Transverse colon (tissue), 4 donors: Measurements from ENCODE around the gene PSAP. TPM values are rescaled to one million over a fixed set of nuclear protein-coding genes. Genes with fewer than 3 reads are reported as not detected.
"Not testable (repeated sequence)": the region's sequence is repeated elsewhere in the genome, so short reads cannot be mapped to it uniquely, and the experiment has no call there.

Source experiments
- DNase-seq: peaks from one replicate; pipeline ENCODE4 v3.0.0-alpha.2; 2019
- H3K27ac ChIP-seq, 4 donors: fragments of 200-600 bp; sonication (generic); 2 replicates each; pipeline ENCODE4 v1.5.1; 2016 to 2018; ENCODE audit warnings: inconsistent platforms in 4 of 4
- H3K27me3 ChIP-seq: fragments of 200-600 bp; sonication (generic); 2 replicates; pipeline ENCODE4 v1.5.1; 2017; ENCODE audit warnings: inconsistent platforms
- H3K36me3 ChIP-seq, 4 donors: fragments of 200-600 bp; sonication (generic); 2 replicates each; pipeline ENCODE4 v1.5.1; 2017 to 2019; ENCODE audit warnings: inconsistent platforms in 4 of 4
- H3K4me1 ChIP-seq, 4 donors: fragments of 200-600 bp; sonication (generic); 2 replicates each; pipeline ENCODE4 v1.5.1; 2017 to 2020; ENCODE audit warnings: inconsistent platforms in 4 of 4
- H3K4me3 ChIP-seq, 4 donors: fragments of 200-600 bp; sonication (generic); 1 replicate in 1 of 4; 2 replicates in 3 of 4; pipeline versions ENCODE4 v1.5.1 to v1.6.1; 2017 to 2019; ENCODE audit warnings: inconsistent platforms in 4 of 4
- H3K9me3 ChIP-seq, 2 donors: fragments of 200-600 bp; sonication (generic); 2 replicates each; pipeline ENCODE4 v1.5.1; 2017 to 2019; ENCODE audit warnings: inconsistent platforms in 2 of 2
- CTCF ChIP-seq, 5 experiments: fragments of 200-600 bp in 3 of 5; fragments of 450-650 bp in 2 of 5; sonication (generic) in 3 of 5; IDR thresholded peaks; 1 replicate in 2 of 5; 2 replicates in 3 of 5; pipeline ENCODE4 v1.5.1; 2016 to 2017; ENCODE audit warnings: antibody characterized with exemption in 5 of 5, inconsistent platforms in 3 of 5, mild to moderate bottlenecking in 2 of 5, moderate library complexity in 1 of 5
- EP300 ChIP-seq: sonication (generic); formaldehyde crosslinking; IDR thresholded peaks from one replicate; pipeline ENCODE4 v1.6.1; 2017; ENCODE audit warnings: antibody characterized with exemption, low read depth
- POLR2A ChIP-seq: fragments of 450-650 bp; IDR thresholded peaks from one replicate; pipeline ENCODE4 v1.6.1; 2016; ENCODE audit warnings: antibody characterized with exemption, mild to moderate bottlenecking, moderate library complexity
- POLR2AphosphoS5 ChIP-seq, 3 donors: sonication (generic); formaldehyde crosslinking; IDR thresholded peaks; one replicate each; pipeline ENCODE4 v1.6.1; 2016; ENCODE audit warnings: antibody characterized with exemption in 3 of 3
- WGBS, 2 donors: methylation state at CpG; one replicate each; pipeline ENCODE4 v1.1.5; 2018; ENCODE audit warnings: low coverage in 1 of 2; 5-methylcytosine and 5-hydroxymethylcytosine counted together
- in situ Hi-C, 4 donors: fragments of 200-750 bp; cut with MboI; loops; one replicate each; pipeline versions ENCODE4 v1.15.0 to v1.15.1; 2017; ENCODE audit warnings: low sequenced_read_pairs in 3 of 4, low pct_ligation_motif_present in 1 of 4, low pct_unique_long_range_greater_than_20kb in 1 of 4
- intact Hi-C: fragments of 100-400 bp; cut with DNase I; formaldehyde crosslinking; loops from one replicate; pipeline ENCODE4 v1.15.1; 2023; ENCODE audit warnings: low total_unique reads
- total RNA-seq, 4 donors: library from RNA; depleted of rRNA; stranded (reverse); fragments of >200 nt; gene quantifications; one replicate each; pipeline ENCODE4 v1.1.0, GENCODE V29; 2016

PSAP gene
- total RNA-seq, 4 donors from 2014 or later: 383 to 667 (median 478) TPM

- no peaks in the 10 kb centered on the region for H3K36me3 ChIP-seq
- H3K9me3 ChIP-seq: no peaks in the 10 kb centered on the region
- TF ChIP-seq POLR2A (no peak), EP300 (no peak), CTCF (IDR thresholded peaks at IDR 0.05) (no peak), POLR2AphosphoS5 (IDR thresholded peaks at IDR 0.05) (no peak)
- no peak overlapping the region for H3K4me3 ChIP-seq
- no peak overlapping the region for H3K27ac ChIP-seq
- intact Hi-C loops (no loop called here), in situ Hi-C loops (loop anchor here in 2 of 4 donors (25.0 kb wide), 1 partner anchor 456 kb away; no protein-coding TSS in a partner anchor)
- no peaks in the 10 kb centered on the region for H3K4me1 ChIP-seq
- no peaks in the 10 kb centered on the region for H3K27me3 ChIP-seq
- no peak for DNase-seq
- 91% methylated on average over 9 of the region's 9 CpGs; no CpG with 5 or more reads in 1 of the 2 donors for WGBS, 2 donors
Observed at GRCh38 chr10:71881647-71882355, 30.8 kb upstream of the PSAP start.

- H3K27ac ChIP-seq, intact Hi-C loops, H3K4me1 ChIP-seq, H3K4me3 ChIP-seq, H3K9me3 ChIP-seq, H3K36me3 ChIP-seq, H3K27me3 ChIP-seq, DNase-seq: not testable (repeated sequence)
- WGBS, 2 donors: 89 to 100% methylated on average over 2 of the region's 2 CpGs
- in situ Hi-C loops: loop anchor here in 2 of 4 donors (25.0 kb wide), 1 partner anchor 456 kb away; no protein-coding TSS in a partner anchor
Observed at GRCh38 chr10:71881307-71881624, 30.2 kb upstream of the PSAP start.

DNA sequence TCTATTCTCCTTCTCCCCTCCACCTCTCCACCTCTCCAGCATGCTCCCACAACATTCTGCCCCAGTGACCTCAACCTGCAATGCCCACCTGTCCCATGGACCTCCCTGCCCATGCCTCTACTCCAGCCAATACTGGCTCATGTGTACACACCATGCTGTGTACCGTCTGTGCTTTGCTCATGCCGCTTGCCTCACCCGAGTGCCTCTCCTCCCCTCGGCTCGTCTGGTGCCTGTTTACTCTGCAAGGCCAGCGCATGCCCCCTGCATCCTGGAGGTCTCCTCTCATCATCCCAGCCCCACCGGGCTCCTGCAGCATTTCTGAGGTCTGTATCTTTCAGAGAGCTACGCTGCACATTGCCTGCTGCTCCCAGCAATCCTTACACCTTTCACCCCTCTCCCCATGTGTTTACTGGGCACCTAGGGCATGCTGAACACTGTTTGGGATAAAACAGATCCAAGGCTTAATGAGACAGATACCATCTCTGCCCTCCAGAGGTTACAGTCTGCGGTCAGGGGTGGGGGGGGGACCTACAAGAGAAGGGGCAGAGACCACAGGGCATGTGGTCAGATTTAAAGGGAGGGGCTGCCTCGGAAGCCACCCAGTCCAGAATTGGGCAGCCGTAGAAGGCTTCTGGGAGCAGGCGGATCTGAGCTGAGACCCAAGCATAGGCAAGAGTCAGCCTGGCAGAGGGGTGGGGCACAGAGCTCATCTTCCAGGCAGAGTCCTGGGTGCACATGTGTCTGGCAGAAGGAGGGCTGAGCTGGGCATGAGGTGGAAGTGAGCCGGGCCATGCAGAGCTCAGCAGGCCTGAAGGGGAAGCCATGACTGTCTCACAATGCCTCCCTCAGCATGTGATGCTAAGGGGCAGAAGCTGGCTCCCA lies 29.6 kb upstream of the PSAP start:
- Histone ChIP-seq H3K4me3 (no peak overlapping the region), H3K4me1 (no peaks in the 10 kb centered on the region), H3K27me3 (no peaks in the 10 kb centered on the region), H3K27ac (no peak overlapping the region), H3K36me3 (no peaks in the 10 kb centered on the region), H3K9me3 (no peaks in the 10 kb centered on the region)
- intact Hi-C loops (no loop called here), in situ Hi-C loops (loop anchor here in 2 of 4 donors (25.0 kb wide), 1 partner anchor 457 kb away; no protein-coding TSS in a partner anchor)
- 80 to 83% methylated on average over 1 to 13 of the region's 13 CpGs for WGBS, 2 donors
- no peak for TF ChIP-seq CTCF (IDR thresholded peaks at IDR 0.05)
- TF ChIP-seq POLR2A: no peak
- no peak for TF ChIP-seq POLR2AphosphoS5 (IDR thresholded peaks at IDR 0.05)
- no peak for TF ChIP-seq EP300
- DNase-seq: no peak

DNA sequence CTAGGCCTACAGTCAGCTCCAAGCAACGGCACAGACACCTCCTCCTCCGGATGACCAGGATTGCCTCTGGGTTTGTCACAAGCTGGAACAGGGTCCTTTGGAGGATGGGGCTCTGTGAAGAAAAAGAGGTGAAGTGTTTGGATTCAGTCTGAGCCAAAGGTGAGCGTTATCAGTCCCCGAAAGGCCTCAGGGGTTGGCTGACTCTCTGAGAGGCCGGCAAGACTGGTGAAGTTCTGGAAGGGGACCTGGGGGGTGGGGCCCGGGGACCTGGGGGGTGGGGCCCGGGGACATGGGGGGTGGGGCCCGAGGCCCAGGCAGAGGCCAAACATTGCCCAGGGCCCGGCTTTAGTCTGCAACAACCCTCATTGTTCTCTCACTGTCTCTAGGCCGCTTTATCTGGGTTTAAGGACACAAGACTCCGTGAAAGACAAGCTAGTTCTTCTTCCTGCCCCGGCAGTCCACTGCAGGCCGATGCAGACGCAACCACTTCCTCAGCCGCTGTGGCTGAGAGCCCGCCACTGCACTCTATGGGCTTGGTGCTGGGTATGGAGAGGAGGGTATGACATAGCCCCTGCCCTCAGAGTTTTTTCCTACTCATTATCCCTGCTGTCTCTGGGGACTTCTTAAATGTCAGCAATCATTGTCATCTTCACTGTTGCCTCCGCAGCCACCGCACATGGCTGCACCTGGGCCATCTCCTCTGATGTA lies 27.4 kb upstream of the PSAP start:
- no peak overlapping the region for H3K4me3 ChIP-seq
- DNase-seq: no peak
- intact Hi-C loops (no loop called here), in situ Hi-C loops (loop anchor here in 2 of 4 donors (25.0 kb wide), 1 partner anchor 459 kb away; no protein-coding TSS in a partner anchor)
- TF ChIP-seq POLR2AphosphoS5 (IDR thresholded peaks at IDR 0.05) (no peak), POLR2A (no peak), CTCF (IDR thresholded peaks at IDR 0.05) (no peak), EP300 (no peak)
- no peak overlapping the region for H3K27ac ChIP-seq
- H3K27me3 ChIP-seq: no peaks in the 10 kb centered on the region
- H3K9me3 ChIP-seq: no peaks in the 10 kb centered on the region
- 57 to 73% methylated on average over 2 to 17 of the region's 18 CpGs for WGBS, 2 donors
- no peaks in the 10 kb centered on the region for H3K36me3 ChIP-seq
- peaks cover 0 to 10% (median 0%) of the 10 kb centered on the region in 4 donors for H3K4me1 ChIP-seq
